NCI-H526 treated with DMSO at 0.1 percent for 48 hours (cell line): Measurements from ENCODE around the gene SSC5D.

Experiments
- DNase-seq: peaks from one replicate; lab custom pipeline; 2025; lab: John Stamatoyannopoulos, UW

SSC5D gene

GRCh38 chr19:55554741-55555152 is 66.5 kb downstream of the SSC5D start:
- DNase-seq, result no peak

DNA sequence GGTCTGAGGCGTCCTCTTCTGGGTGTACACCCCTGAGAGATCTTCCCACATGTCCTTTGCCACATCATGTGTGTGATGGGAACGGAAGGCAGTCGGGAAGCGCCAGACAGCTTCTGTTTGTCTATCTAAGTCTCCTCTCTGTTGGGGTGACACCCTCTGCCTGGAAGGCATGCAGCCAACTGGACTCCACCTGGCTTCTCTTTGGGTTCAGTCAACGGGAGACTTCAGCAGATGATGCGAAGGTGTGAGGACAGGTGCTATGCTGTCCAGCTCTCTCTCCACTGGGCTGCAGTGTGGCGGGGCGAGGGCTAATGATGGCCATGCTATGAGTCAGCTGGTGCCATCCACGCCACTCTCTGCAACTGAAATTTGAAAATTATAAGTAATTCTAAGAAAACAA is 71.4 kb downstream of the SSC5D start:
- no peak for DNase-seq

- DNase-seq, result no peak
Observed at GRCh38 chr19:55563261-55563690, 75.0 kb downstream of the SSC5D start.

DNA sequence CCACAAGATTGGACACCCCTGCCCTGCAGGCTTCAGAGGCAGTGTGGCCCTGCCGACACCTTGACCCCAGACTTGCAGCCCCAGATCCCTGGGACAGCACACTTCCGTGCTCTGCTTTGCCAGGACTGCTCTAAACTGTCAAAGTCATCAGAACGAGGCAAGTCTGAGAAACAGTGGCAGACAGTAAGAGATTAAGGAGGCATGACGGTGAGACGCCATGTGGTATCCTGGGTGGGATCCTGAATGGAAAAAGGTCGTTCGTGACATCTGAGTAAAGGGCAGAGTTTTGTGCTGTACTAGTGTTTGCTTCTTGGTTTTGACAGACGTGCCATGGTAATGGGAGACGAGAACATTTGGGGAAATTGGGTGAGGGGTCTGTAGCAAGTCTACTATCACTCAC is 78.6 kb downstream of the SSC5D start:
- no peak for DNase-seq

GRCh38 chr19:55567708-55568328 is 79.6 kb downstream of the SSC5D start:
- DNase-seq, result no peak
